Testis (tissue), 2 donors: Measurements from ENCODE around the gene PAQR3.

Source experiments
- CTCF ChIP-seq, 3 experiments: fragments of 450-650 bp in 2 of 3; fragments of 200-600 bp in 1 of 3; sonication (generic) in 1 of 3; IDR thresholded peaks; one replicate each; pipeline ENCODE4 v1.5.1; 2016 to 2019; ENCODE audit warnings: antibody characterized with exemption in 3 of 3, mild to moderate bottlenecking in 2 of 3, moderate library complexity in 1 of 3
- POLR2A ChIP-seq: fragments of 450-650 bp; IDR thresholded peaks from one replicate; pipeline ENCODE4 v1.6.1; 2017; ENCODE audit warnings: antibody characterized with exemption, mild to moderate bottlenecking, moderate library complexity

- TF ChIP-seq CTCF (IDR thresholded peaks at IDR 0.05) = no peak
- no peak for TF ChIP-seq POLR2A
These were observed 49.3 kb downstream of the PAQR3 start for GRCh38 chr4:78889955-78890354.
